Measurements from ENCODE around the gene ITPR2. TPM values are rescaled to one million over a fixed set of nuclear protein-coding genes. Genes with fewer than 3 reads are reported as not detected.

ITPR2 gene
- total RNA-seq, 2 experiments from 2014 or later: 28.8 to 29.9 TPM

GRCh38 chr12:26830783-26831551 lies 2.0 kb downstream of the ITPR2 start:
- DNase-seq (peak in 2 of 14 experiments; percentile 4 to 14), ATAC-seq (ENCODE audit: poor library complexity) (no peak)
- TF ChIP-seq, protein P1, sequence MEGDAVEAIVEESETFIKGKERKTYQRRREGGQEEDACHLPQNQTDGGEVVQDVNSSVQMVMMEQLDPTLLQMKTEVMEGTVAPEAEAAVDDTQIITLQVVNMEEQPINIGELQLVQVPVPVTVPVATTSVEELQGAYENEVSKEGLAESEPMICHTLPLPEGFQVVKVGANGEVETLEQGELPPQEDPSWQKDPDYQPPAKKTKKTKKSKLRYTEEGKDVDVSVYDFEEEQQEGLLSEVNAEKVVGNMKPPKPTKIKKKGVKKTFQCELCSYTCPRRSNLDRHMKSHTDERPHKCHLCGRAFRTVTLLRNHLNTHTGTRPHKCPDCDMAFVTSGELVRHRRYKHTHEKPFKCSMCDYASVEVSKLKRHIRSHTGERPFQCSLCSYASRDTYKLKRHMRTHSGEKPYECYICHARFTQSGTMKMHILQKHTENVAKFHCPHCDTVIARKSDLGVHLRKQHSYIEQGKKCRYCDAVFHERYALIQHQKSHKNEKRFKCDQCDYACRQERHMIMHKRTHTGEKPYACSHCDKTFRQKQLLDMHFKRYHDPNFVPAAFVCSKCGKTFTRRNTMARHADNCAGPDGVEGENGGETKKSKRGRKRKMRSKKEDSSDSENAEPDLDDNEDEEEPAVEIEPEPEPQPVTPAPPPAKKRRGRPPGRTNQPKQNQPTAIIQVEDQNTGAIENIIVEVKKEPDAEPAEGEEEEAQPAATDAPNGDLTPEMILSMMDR (IDR thresholded peaks at IDR 0.05): no peak
- H3K9me3 ChIP-seq (ENCODE audit: control insufficient read depth in 1 of 2, insufficient read depth in 1 of 2, low read length in 2 of 2): no peaks in the 10 kb centered on the region
- H3K27ac ChIP-seq (ENCODE audit: low read depth in 1 of 2, low read length in 2 of 2): no peak overlapping the region
- H3K27me3 ChIP-seq (ENCODE audit: control insufficient read depth in 1 of 2, insufficient read depth in 2 of 2, low read length in 2 of 2): no peaks in the 10 kb centered on the region
- ChIA-PET CTCF (interaction anchor here (0.6 to 1.5 kb wide), 2 partner anchors 54 to 122 kb away, joined by 3 to 4 read pairs; no protein-coding TSS in a partner anchor), POLR2A (interaction anchor here (1.1 to 4.7 kb wide), 3 partner anchors 54 to 191 kb away, joined by 3 to 52 read pairs (median 39); partner anchors contain the start of genes MED21 and TM7SF3)
- peaks cover 65% of the 10 kb centered on the region for H3K4me1 Mint-ChIP-seq (ENCODE audit: low read depth)
- intact Hi-C loops (cut with DNase I, micrococcal nuclease): loop anchor here in 1 of 2 experiments (5.0 to 10.0 kb wide), 3 partner anchors 416 to 716 kb away; partner anchors contain the start of gene PPFIBP1
- no peaks in the 10 kb centered on the region for H3K27me3 Mint-ChIP-seq
- H3K9me3 Mint-ChIP-seq: no peaks in the 10 kb centered on the region
- no peak overlapping the region for H3K4me3 ChIP-seq (ENCODE audit: low read length)
- H3K27ac Mint-ChIP-seq: peak overlapping the region; percentile 96
- peaks cover 27% of the 10 kb centered on the region for H3K4me1 ChIP-seq (ENCODE audit: insufficient read depth, low read length)
- H3K36me3 Mint-ChIP-seq (ENCODE audit: low read depth): peaks cover 9% of the 10 kb centered on the region
- no peaks in the 10 kb centered on the region for H3K36me3 ChIP-seq (ENCODE audit: insufficient read depth, low read length)
- peak overlapping the region; percentile 81 for H3K4me3 Mint-ChIP-seq

DNA sequence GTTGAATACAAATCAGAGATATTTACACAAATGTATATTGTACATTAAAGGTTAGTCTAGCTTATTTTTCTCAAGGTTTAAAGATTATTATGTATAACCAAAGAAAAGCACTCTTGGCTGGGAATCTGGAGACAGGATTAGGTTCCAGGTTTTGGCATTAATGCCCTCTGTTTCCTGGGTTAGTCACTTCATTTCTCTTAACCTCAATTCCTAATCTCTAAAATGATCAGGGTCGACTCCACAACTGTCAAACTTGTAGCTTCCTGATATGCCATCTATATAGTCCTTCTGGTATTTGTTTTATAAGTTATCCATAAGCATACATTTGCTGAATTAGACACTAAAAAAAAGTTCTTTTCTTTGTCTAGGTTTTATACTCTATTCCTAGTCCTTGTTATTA lies 2.6 kb downstream of the ITPR2 start:
- Mint-ChIP-seq H3K27ac (peak overlapping the region; percentile 96), H3K27me3 (no peaks in the 10 kb centered on the region), H3K9me3 (no peaks in the 10 kb centered on the region), H3K4me3 (peak overlapping the region; percentile 81), H3K36me3 (ENCODE audit: low read depth) (peaks cover 9% of the 10 kb centered on the region), H3K4me1 (ENCODE audit: low read depth) (peaks cover 71% of the 10 kb centered on the region)
- Histone ChIP-seq H3K4me3 (ENCODE audit: low read length) (no peak overlapping the region), H3K27me3 (ENCODE audit: control insufficient read depth in 1 of 2, insufficient read depth in 2 of 2, low read length in 2 of 2) (no peaks in the 10 kb centered on the region), H3K9me3 (ENCODE audit: control insufficient read depth in 1 of 2, insufficient read depth in 1 of 2, low read length in 2 of 2) (no peaks in the 10 kb centered on the region), H3K27ac (ENCODE audit: low read depth in 1 of 2, low read length in 2 of 2) (no peak overlapping the region), H3K4me1 (ENCODE audit: insufficient read depth, low read length) (peaks cover 28% of the 10 kb centered on the region), H3K36me3 (ENCODE audit: insufficient read depth, low read length) (no peaks in the 10 kb centered on the region)
- ChIA-PET CTCF (interaction anchor here (0.6 to 1.5 kb wide), 2 partner anchors 55 to 123 kb away, joined by 3 to 4 read pairs; no protein-coding TSS in a partner anchor), POLR2A (interaction anchor here (1.1 to 4.7 kb wide), 3 partner anchors 55 to 191 kb away, joined by 3 to 52 read pairs (median 39); partner anchors contain the start of genes MED21 and TM7SF3)
- ATAC-seq (ENCODE audit: poor library complexity) (no peak), DNase-seq (no peak)
- TF ChIP-seq, protein P1 (IDR thresholded peaks at IDR 0.05): no peak
- intact Hi-C loops (cut with DNase I, micrococcal nuclease): loop anchor here in 1 of 2 experiments (5.0 to 10.0 kb wide), 3 partner anchors 417 to 716 kb away; partner anchors contain the start of gene PPFIBP1

- peaks cover 22% of the 10 kb centered on the region for H3K4me1 ChIP-seq (ENCODE audit: insufficient read depth, low read length)
- DNase-seq: no peak
- H3K27me3 ChIP-seq (ENCODE audit: control insufficient read depth in 1 of 2, insufficient read depth in 2 of 2, low read length in 2 of 2): no peaks in the 10 kb centered on the region
- H3K27ac Mint-ChIP-seq: no peak overlapping the region
- peaks cover 9% of the 10 kb centered on the region for H3K36me3 Mint-ChIP-seq (ENCODE audit: low read depth)
- intact Hi-C loops (cut with DNase I, micrococcal nuclease): no loop called here
- H3K27me3 Mint-ChIP-seq: no peaks in the 10 kb centered on the region
- no peak overlapping the region for H3K27ac ChIP-seq (ENCODE audit: low read depth in 1 of 2, low read length in 2 of 2)
- H3K9me3 Mint-ChIP-seq: no peaks in the 10 kb centered on the region
- TF ChIP-seq, protein P1 (IDR thresholded peaks at IDR 0.05): no peak
- no peaks in the 10 kb centered on the region for H3K36me3 ChIP-seq (ENCODE audit: insufficient read depth, low read length)
- ChIA-PET CTCF (interaction anchor here (0.9 kb wide), 1 partner anchor 57 kb away, joined by 3 read pairs; no protein-coding TSS in a partner anchor), POLR2A (no interaction called here)
- H3K4me3 ChIP-seq (ENCODE audit: low read length): no peak overlapping the region
- no peak overlapping the region for H3K4me3 Mint-ChIP-seq
- peaks cover 72% of the 10 kb centered on the region for H3K4me1 Mint-ChIP-seq (ENCODE audit: low read depth)
- no peaks in the 10 kb centered on the region for H3K9me3 ChIP-seq (ENCODE audit: control insufficient read depth in 1 of 2, insufficient read depth in 1 of 2, low read length in 2 of 2)
- no peak for ATAC-seq (ENCODE audit: poor library complexity)
Measured at GRCh38 chr12:26828280-26829073, 4.5 kb downstream of the ITPR2 start.
